ENCODE results near the gene CCDC172.

DNA sequence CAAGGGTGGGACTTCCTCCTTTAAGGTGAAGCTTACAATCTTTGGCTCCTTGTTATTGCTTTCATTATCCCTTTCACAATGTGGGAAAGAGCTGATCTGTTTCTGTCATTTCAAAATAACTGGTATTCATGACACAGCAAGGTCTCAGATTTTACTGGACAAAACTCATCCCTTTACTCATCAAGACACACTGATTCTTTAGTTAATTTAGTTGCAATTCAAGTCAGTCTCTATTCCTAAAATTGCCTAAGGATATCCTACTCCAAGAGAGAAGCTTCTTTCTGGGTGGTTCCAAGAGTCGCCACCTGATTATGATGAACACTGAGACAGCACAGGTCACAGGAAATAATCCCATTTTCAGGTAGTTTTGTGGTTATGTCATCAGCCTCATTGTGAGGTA lies 97.6 kb downstream of the CCDC172 start:
- TF ChIP-seq, protein P1, sequence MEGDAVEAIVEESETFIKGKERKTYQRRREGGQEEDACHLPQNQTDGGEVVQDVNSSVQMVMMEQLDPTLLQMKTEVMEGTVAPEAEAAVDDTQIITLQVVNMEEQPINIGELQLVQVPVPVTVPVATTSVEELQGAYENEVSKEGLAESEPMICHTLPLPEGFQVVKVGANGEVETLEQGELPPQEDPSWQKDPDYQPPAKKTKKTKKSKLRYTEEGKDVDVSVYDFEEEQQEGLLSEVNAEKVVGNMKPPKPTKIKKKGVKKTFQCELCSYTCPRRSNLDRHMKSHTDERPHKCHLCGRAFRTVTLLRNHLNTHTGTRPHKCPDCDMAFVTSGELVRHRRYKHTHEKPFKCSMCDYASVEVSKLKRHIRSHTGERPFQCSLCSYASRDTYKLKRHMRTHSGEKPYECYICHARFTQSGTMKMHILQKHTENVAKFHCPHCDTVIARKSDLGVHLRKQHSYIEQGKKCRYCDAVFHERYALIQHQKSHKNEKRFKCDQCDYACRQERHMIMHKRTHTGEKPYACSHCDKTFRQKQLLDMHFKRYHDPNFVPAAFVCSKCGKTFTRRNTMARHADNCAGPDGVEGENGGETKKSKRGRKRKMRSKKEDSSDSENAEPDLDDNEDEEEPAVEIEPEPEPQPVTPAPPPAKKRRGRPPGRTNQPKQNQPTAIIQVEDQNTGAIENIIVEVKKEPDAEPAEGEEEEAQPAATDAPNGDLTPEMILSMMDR (IDR thresholded peaks at IDR 0.05), result no peak
- TF ChIP-seq POLR2A (IDR thresholded peaks at IDR 0.05) (no peak), EP300 (IDR thresholded peaks at IDR 0.05) (no peak)

All from tibial nerve (tissue), 4 donors.